Panc1 (cell line): ENCODE measurements around the gene MAPK7.

Source experiments
- POLR2AphosphoS5 ChIP-seq: IDR thresholded peaks from 2 replicates; pipeline ENCODE4 v1.6.1; 2012; ENCODE audit warnings: mild to moderate bottlenecking, low read depth, low read length, moderate library complexity
- TCF7L2 ChIP-seq: IDR thresholded peaks from 2 replicates; pipeline ENCODE4 v1.6.1; 2011; ENCODE audit warnings: mild to moderate bottlenecking, low read depth, low read length, inconsistent platforms
- TF ChIP-seq, protein P1 (sequence below): fragments of 450-650 bp; IDR thresholded peaks from 2 replicates; pipeline ENCODE4 v1.5.1; 2017; ENCODE audit warnings: mild to moderate bottlenecking
- TF ChIP-seq, protein P2 (sequence below), 2 experiments: IDR thresholded peaks; 2 replicates each; pipeline ENCODE4 v1.6.1; 2011 to 2012; ENCODE audit warnings: low read depth in 2 of 2, control low read depth in 1 of 2, low read length in 1 of 2, mild to moderate bottlenecking in 1 of 2, moderate library complexity in 1 of 2; ENCODE audit not compliant: insufficient read depth in 1 of 2

DNA sequence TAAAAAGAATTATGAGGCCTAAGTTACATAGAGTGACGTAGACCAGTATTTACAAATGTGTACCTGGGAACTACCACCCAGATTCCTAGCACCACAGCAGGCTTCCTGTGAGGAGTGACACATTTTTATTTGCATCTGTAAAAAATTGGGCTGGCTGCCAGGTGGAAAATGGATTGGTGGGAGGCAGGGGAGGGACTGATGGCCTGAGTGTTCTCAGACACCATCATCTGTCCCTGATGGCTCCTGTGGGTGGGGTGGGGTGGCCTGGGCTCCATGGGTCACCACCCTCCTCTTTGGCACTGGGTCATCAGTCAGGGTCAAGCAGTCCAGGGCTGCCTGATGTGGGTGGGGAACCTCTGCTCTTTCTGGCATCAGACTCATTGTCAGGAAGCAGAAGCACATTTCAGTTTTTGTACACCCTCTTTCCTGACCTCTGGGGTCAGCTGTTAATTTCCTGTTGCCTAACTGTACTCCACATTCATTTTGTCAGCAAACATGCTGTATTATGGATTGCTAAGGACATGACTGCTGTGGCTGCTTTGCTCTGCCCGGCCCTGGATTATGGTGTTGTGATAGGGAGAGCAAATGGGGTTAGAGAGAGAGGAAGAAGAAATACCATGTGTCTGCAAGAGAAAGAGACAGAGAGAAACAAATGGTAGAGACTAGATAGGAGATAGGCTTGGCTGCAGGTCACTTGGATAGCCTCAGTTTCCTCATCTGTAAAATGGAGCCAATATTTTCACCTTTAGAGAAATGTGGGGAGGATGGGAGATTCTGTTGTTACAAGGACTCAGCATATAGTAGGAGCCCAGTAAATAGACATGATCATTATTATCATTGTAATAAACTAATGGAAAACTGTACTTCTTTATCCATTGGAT is 20.2 kb downstream of the MAPK7 start:
- TF ChIP-seq, protein P1, sequence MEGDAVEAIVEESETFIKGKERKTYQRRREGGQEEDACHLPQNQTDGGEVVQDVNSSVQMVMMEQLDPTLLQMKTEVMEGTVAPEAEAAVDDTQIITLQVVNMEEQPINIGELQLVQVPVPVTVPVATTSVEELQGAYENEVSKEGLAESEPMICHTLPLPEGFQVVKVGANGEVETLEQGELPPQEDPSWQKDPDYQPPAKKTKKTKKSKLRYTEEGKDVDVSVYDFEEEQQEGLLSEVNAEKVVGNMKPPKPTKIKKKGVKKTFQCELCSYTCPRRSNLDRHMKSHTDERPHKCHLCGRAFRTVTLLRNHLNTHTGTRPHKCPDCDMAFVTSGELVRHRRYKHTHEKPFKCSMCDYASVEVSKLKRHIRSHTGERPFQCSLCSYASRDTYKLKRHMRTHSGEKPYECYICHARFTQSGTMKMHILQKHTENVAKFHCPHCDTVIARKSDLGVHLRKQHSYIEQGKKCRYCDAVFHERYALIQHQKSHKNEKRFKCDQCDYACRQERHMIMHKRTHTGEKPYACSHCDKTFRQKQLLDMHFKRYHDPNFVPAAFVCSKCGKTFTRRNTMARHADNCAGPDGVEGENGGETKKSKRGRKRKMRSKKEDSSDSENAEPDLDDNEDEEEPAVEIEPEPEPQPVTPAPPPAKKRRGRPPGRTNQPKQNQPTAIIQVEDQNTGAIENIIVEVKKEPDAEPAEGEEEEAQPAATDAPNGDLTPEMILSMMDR: no peak
- TF ChIP-seq POLR2AphosphoS5: no peak
- TF ChIP-seq, protein P2, sequence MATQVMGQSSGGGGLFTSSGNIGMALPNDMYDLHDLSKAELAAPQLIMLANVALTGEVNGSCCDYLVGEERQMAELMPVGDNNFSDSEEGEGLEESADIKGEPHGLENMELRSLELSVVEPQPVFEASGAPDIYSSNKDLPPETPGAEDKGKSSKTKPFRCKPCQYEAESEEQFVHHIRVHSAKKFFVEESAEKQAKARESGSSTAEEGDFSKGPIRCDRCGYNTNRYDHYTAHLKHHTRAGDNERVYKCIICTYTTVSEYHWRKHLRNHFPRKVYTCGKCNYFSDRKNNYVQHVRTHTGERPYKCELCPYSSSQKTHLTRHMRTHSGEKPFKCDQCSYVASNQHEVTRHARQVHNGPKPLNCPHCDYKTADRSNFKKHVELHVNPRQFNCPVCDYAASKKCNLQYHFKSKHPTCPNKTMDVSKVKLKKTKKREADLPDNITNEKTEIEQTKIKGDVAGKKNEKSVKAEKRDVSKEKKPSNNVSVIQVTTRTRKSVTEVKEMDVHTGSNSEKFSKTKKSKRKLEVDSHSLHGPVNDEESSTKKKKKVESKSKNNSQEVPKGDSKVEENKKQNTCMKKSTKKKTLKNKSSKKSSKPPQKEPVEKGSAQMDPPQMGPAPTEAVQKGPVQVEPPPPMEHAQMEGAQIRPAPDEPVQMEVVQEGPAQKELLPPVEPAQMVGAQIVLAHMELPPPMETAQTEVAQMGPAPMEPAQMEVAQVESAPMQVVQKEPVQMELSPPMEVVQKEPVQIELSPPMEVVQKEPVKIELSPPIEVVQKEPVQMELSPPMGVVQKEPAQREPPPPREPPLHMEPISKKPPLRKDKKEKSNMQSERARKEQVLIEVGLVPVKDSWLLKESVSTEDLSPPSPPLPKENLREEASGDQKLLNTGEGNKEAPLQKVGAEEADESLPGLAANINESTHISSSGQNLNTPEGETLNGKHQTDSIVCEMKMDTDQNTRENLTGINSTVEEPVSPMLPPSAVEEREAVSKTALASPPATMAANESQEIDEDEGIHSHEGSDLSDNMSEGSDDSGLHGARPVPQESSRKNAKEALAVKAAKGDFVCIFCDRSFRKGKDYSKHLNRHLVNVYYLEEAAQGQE (IDR thresholded peaks at IDR 0.05; ENCODE audit: insufficient read depth in 1 of 2, low read depth in 2 of 2, low read length in 1 of 2): no peak
- no peak for TF ChIP-seq TCF7L2
